ENCODE data around the gene SACS.

The SACS gene

DNA sequence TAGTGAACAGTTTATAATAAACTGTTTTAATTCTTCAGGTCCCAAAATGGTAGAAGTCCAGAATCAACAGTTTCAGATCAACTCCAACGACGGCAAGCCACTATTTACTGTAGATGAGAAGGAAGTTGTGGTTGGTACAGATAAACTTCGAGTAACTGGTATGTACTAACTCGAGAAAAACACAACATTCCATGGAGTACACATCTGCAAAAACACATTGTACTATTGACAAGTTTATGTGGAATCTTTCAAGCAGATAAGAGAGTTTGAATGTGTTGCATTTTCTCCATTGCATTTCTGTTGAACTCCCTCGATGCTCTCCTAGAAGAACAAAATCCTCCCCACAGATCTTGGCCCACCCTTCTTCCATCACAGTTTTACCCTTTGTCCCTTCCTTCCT, 154.2 kb downstream of the SACS start:
- DNase-seq (ENCODE audit: low spot score), result no peak

Data from globus pallidus (tissue), 1 donor.